Forelimb muscle (tissue), 1 donor: Measurements from ENCODE around the gene ABCG1. TPM values are rescaled to one million over a fixed set of nuclear protein-coding genes. Genes with fewer than 3 reads are reported as not detected.

Source experiments
- DNase-seq: peaks from one replicate; pipeline ENCODE4 v3.0.0-alpha.2; 2013; ENCODE audit warnings: low read depth
- polyA plus RNA-seq: library from polyadenylated mRNA; unstranded; fragments of 120-200 nt; gene quantifications from one replicate; pipeline ENCODE4 v1.2.1, GENCODE V29; 2013; ENCODE audit not compliant: insufficient read length

The ABCG1 gene
- polyA plus RNA-seq, 1 donor: 6.7 TPM

GRCh38 chr21:42304556-42305454 is 85.9 kb downstream of the ABCG1 start:
- DNase-seq: no peak

DNA sequence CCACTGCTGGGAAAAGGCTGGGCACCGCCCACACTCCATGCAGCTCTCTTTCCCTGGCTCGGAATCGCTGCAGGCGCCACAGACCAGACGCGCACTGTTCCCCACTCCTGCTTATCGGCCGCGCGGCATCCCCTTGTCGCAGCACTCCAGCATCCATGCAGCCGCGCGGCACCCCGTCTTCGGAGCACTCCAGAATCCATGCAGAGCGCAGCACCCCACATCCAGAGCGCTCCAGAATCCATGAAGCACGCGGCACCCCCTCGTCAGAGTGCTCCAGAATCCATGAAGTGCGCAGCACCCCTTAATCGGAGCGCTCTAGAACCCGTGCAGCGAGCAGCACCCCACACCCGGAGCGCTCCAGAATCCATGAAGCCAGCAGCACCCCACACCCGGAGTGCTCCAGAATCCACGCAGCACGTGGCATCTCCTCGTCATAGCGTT is 86.8 kb downstream of the ABCG1 start:
- DNase-seq: no peak

GRCh38 chr21:42306366-42307035 is 87.6 kb downstream of the ABCG1 start:
- no peak for DNase-seq

GRCh38 chr21:42307106-42307505 is 88.2 kb downstream of the ABCG1 start:
- DNase-seq: no peak

GRCh38 chr21:42308161-42308913 is 89.4 kb downstream of the ABCG1 start:
- DNase-seq: no peak

GRCh38 chr21:42308914-42309752 is 90.2 kb downstream of the ABCG1 start:
- DNase-seq: no peak

- DNase-seq: no peak
Measured at GRCh38 chr21:42309753-42310213, 90.8 kb downstream of the ABCG1 start.

GRCh38 chr21:42310411-42311001 is 91.6 kb downstream of the ABCG1 start:
- DNase-seq: no peak

- no peak for DNase-seq
Measured at GRCh38 chr21:42311160-42311559, 92.2 kb downstream of the ABCG1 start.

- DNase-seq: no peak
Measured at GRCh38 chr21:42311816-42312625, 93.1 kb downstream of the ABCG1 start.

DNA sequence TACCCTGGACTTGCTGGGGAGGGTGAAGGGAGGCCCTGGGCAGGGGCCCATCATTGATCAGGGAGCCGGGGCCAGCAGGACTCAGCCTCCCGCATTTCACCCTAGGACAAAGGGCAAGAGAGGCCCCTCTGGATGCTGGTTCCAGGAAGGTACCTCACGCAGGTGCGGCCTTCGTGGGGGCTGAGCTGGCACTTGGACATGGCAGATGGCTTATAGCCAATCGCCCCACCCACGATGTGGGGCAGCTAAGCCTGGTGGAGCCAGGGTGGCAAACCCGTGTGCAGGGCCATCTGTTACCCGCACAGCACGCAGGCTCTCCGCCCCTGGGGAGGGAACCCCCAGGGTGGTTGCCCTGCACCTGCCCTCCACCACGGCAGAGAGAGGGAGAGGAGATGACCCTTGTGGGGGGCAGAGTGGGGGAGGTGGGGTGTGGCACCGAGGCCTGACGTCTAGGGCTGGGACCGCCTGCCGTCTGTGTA is 93.7 kb downstream of the ABCG1 start:
- DNase-seq: no peak

DNA sequence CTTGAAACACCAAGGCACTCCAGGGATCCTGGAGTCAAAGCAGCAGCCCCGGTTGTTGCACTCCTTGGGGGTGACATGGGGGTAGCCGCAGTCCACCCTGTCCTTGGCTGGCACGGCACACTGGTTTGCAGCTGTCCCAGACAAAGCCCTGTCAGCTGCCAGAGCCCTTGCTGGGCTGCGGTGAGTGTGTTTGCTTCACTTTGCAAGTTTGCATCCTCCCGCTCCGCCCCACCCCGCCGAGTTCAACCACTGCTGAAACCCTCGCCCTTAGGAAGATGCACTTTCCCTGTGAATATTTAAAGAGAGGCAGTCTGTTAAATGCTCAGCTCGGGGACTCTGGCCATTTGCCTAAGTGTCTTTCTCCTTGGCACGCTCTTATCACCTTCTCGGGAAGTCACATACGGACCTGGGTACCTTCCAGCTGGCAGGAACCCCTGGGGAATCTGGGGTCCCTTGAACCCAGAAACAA is 94.6 kb downstream of the ABCG1 start:
- DNase-seq: no peak

GRCh38 chr21:42314616-42315295 is 95.8 kb downstream of the ABCG1 start:
- DNase-seq: no peak

- no peak for DNase-seq
Measured at GRCh38 chr21:42315296-42315891, 96.5 kb downstream of the ABCG1 start, which contains the start of gene TFF3. TSS of gene TFF3 (minus strand) at chr21:42315409. CDS start at chr21:42315374, 35 bp downstream.

- DNase-seq: no peak
Measured at GRCh38 chr21:42316891-42317290, 98.0 kb downstream of the ABCG1 start.

- no peak for DNase-seq
Measured at GRCh38 chr21:42317341-42317741, 98.4 kb downstream of the ABCG1 start.

DNA sequence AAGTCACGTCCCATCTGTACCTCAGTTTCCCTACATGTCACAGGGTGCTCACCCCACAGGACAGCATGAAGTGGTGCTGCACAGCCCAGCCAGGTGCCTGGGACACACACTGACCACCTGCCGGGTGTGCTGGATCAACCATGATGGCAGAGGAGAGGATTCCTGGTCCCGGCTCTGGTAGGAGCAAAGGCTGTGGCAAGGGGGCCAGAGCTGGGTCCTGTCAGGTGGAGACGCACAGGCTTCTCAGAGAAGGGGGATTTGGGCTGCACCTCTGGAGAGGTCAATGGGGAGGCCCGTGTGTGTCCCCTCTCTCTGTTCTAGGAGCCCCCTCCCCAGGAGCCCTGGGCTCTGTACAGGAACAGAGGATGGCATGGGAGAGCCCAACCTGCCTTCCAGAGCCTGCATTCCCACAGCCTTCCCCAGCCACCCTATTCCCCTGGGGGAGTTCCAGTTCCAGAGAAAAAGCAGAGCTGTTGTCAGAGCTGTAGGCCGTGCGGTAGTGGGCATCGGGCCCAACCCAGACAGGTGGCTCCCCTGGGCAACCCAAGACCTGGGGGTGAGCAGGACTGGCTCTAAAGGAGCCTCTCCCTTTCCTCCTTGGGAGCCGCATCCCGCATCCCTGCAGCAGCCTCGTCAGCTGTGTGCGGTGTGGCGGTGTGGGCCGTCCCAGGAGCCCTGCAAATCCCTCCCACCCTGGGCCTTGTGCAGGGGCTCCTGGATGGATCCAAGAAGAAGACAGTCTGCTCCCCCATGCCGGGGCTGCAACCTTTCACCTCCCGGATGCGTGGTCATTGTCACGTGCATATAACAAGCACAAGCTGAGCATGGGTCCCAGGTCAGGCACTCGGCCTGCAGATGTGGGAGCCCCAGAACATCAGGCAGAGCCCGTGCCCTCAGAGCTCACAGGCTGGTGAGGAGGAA is 99.1 kb downstream of the ABCG1 start:
- DNase-seq: no peak
